Measurements from ENCODE around the gene KIF26B.

The KIF26B gene

GRCh38 chr1:245751726-245752470, 597.1 kb downstream of the KIF26B start:
- DNase-seq (ENCODE audit: low read depth): no peak

GRCh38 chr1:245752561-245752960, 597.8 kb downstream of the KIF26B start:
- DNase-seq (ENCODE audit: low read depth): no peak

DNA sequence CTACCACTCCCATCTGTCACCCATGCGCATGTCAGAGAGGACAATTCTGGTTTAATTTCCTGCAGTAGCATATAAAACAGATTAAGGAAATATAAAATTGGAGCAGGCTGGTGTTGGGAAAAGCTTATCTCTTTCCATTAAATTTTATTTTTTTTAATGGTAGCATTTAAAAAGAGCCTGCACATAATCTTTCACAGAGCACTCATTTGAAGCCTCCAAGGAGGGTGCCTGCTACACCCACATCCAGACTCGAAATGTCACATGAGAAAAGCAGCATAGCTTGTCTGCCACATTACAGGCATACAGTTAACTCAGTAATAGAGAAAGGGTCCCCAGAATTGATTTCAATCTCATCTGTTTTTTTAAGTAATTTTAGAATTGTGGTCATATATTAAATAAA, 599.0 kb downstream of the KIF26B start:
- no peak for DNase-seq (ENCODE audit: low read depth)

GRCh38 chr1:245754463-245754961, 599.7 kb downstream of the KIF26B start:
- no peak for DNase-seq (ENCODE audit: low read depth)
